Measurements from ENCODE around the gene PSAT1. TPM values are rescaled to one million over a fixed set of nuclear protein-coding genes. Genes with fewer than 3 reads are reported as not detected.

Gene PSAT1
- total and polyA plus RNA-seq, 2 of the 4 experiments (the other 2 are of a cell fraction): 77.2 to 88.4 TPM

- no peak overlapping the region for H4K8ac ChIP-seq (ENCODE audit: low read depth in 2 of 2, low read length in 2 of 2)
- TF ChIP-seq RAD21 (IDR thresholded peaks at IDR 0.05; ENCODE audit: low read length) (no peak), RCOR1 (IDR thresholded peaks at IDR 0.05; ENCODE audit: insufficient replicate concordance, low read length) (no peak), MAZ (IDR thresholded peaks at IDR 0.05; ENCODE audit: borderline replicate concordance, low read depth, low read length) (no peak), POLR2A (IDR thresholded peaks at IDR 0.05; ENCODE audit: low read depth, low read length) (no peak), NFE2L2 (IDR thresholded peaks at IDR 0.05; ENCODE audit: low read depth, low read length) (no peak), CEBPB (IDR thresholded peaks at IDR 0.05; ENCODE audit: low read depth, low read length) (no peak), BHLHE40 (IDR thresholded peaks at IDR 0.05; ENCODE audit: low read depth, low read length) (no peak), ELK1 (IDR thresholded peaks at IDR 0.05; ENCODE audit: borderline replicate concordance, low read depth, low read length) (no peak), CTCF (conservative IDR thresholded peaks at IDR 0.05; ENCODE audit: low read depth, low read length) (no peak), USF2 (IDR thresholded peaks at IDR 0.05; ENCODE audit: low read depth, low read length) (no peak), MXI1 (IDR thresholded peaks at IDR 0.05; ENCODE audit: borderline replicate concordance, low read depth, low read length) (no peak), RFX5 (IDR thresholded peaks at IDR 0.05; ENCODE audit: low read depth, low read length) (no peak), MAFK (IDR thresholded peaks at IDR 0.05; ENCODE audit: low read depth, low read length) (no peak), CHD1 (IDR thresholded peaks at IDR 0.05; ENCODE audit: low read depth, low read length) (no peak), SMC3 (IDR thresholded peaks at IDR 0.05; ENCODE audit: low read depth, low read length) (no peak), FOS (IDR thresholded peaks at IDR 0.05; ENCODE audit: low read depth, low read length) (no peak)
- H3K4ac ChIP-seq (ENCODE audit: low read depth, low read length): no peak overlapping the region
- no peaks in the 10 kb centered on the region for H4K20me1 ChIP-seq (ENCODE audit: insufficient read depth, low read length)
- 0% methylated on average over 1 of the region's 8 CpGs; no CpG with 5 or more reads in 1 of the 2 experiments for WGBS, 2 experiments (ENCODE audit: extremely low coverage in 2 of 2, insufficient read length in 1 of 2)
- ChIA-PET CTCF (interaction anchor here (1.0 kb wide), 1 partner anchor 10 kb away, joined by 4 read pairs; no protein-coding TSS in a partner anchor), POLR2A (ENCODE audit: unreplicated experiment) (no interaction called here)
- H2BK120ac ChIP-seq (ENCODE audit: low read depth, low read length): no peak overlapping the region
- H3K23ac ChIP-seq (ENCODE audit: low read depth, low read length): no peak overlapping the region
- H2AK9ac ChIP-seq (replicated peaks; ENCODE audit: low read depth, low read length, poor library complexity): no peak overlapping the region
- dilution Hi-C loops (cut with HindIII; ENCODE audit: low sequenced_read_pairs, unreplicated experiment) (no loop called here), in situ Hi-C loops (cut with MboI; ENCODE audit: low sequenced_read_pairs) (no loop called here), intact Hi-C loops (cut with micrococcal nuclease) (no loop called here)
- H3K14ac ChIP-seq (replicated peaks; ENCODE audit: low read depth, low read length): no peak overlapping the region
- no peak overlapping the region for H2BK15ac ChIP-seq (ENCODE audit: low read depth, low read length)
- H2BK20ac ChIP-seq (ENCODE audit: low read depth, low read length): no peak overlapping the region
- H4K91ac ChIP-seq (ENCODE audit: insufficient read depth, low read depth, low read length): no peak overlapping the region
- no TSS peak for BruUV-seq (replicated peaks)
- H3K18ac ChIP-seq (ENCODE audit: low read depth, low read length): no peak overlapping the region
- H3K79me1 ChIP-seq (ENCODE audit: low read depth in 1 of 2, low read length in 2 of 2): no peaks in the 10 kb centered on the region
- no peak overlapping the region for H3K56ac ChIP-seq (ENCODE audit: extremely low read depth, insufficient read depth, low read length)
- no peak overlapping the region for H3K27ac ChIP-seq (ENCODE audit: insufficient read depth, low read length)
- no peaks in the 10 kb centered on the region for H3K36me3 ChIP-seq (ENCODE audit: control insufficient read depth, insufficient read depth, low read length)
- H4K5ac ChIP-seq (ENCODE audit: low read depth, low read length): no peak overlapping the region
- H2AFZ ChIP-seq (replicated peaks; ENCODE audit: low read length, poor library complexity): no peak overlapping the region
- no peak for ATAC-seq (ENCODE audit: low read depth)
- no peak overlapping the region for H3K4me3 ChIP-seq (ENCODE audit: insufficient read depth, low read depth, low read length)
- H3K4me1 ChIP-seq (ENCODE audit: control insufficient read depth, insufficient read depth, low read length): peaks cover 3% of the 10 kb centered on the region; the same call in 1 of the 2 replicates
- DNase-seq: no peak
- no peak overlapping the region for H2AK5ac ChIP-seq (ENCODE audit: low read depth, low read length)
- H3K9me3 ChIP-seq (ENCODE audit: control insufficient read depth, insufficient read depth, low read length): no peaks in the 10 kb centered on the region
- H3K4me2 ChIP-seq (ENCODE audit: low read depth, low read length): peak overlapping the region; percentile 27; the same call in 1 of the 2 replicates
- H3K9ac ChIP-seq (ENCODE audit: low read depth, low read length): no peak overlapping the region
- H3K9me1 ChIP-seq (ENCODE audit: insufficient read depth, low read length): no peaks in the 10 kb centered on the region
- no peaks in the 10 kb centered on the region for H3K27me3 ChIP-seq (ENCODE audit: control insufficient read depth, insufficient read depth, low read length)
- no peak overlapping the region for H2BK5ac ChIP-seq (ENCODE audit: low read depth, low read length, poor library complexity, severe bottlenecking)
These were observed 5.5 kb upstream of the PSAT1 start for GRCh38 chr9:78291240-78291925.

Measured in IMR-90 (cell line).